ENCODE data around the gene ZNF415. TPM values are rescaled to one million over a fixed set of nuclear protein-coding genes. Genes with fewer than 3 reads are reported as not detected.

Gene ZNF415
- total and polyA plus RNA-seq, 2 donors (not counting 1 experiment from before 2014, with no cell fraction given) = 7.2 to 15.7 TPM

DNA sequence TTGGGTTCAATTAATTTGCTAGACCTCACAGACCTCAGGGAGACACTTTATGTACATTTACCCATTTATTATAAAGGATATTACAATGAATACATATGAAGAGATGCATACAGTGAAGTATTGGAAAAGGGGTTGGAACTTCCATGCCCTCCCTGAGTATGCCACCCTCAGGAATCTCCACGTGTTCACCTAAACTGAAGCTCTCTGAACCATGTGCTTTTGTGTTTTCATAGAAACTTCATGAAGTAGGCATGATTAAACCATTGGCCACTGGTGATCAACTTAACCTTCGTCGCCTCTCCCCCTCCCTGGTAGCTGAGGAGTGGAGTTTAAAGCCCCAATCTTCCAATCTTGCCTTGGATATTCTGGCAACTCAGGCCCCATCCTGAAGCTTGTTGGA, 49.8 kb downstream of the ZNF415 start:
- Histone ChIP-seq H3K27ac (ENCODE audit: insufficient read depth, low read length) (no peak overlapping the region), H3K4me3 (replicated peaks in 1 of 4; ENCODE audit: control extremely low read depth in 1 of 4, insufficient read depth in 1 of 4, low read depth in 3 of 4, low read length in 4 of 4) (no peak overlapping the region), H2AFZ (ENCODE audit: low read length) (no peak overlapping the region), H3K27me3 (ENCODE audit: control insufficient read depth, insufficient read depth, low read length) (no peaks in the 10 kb centered on the region), H3K36me3 (ENCODE audit: control insufficient read depth, insufficient read depth, low read length) (peaks cover 4% of the 10 kb centered on the region), H3K79me2 (ENCODE audit: control insufficient read depth, insufficient read depth, low read length) (no peaks in the 10 kb centered on the region), H3K4me2 (ENCODE audit: extremely low read depth, insufficient read depth, low read length) (no peak overlapping the region), H3K9ac (ENCODE audit: insufficient read depth, low read length) (no peak overlapping the region), H3K9me3 (ENCODE audit: control insufficient read depth, insufficient read depth, low read depth, low read length) (no peaks in the 10 kb centered on the region), H4K20me1 (ENCODE audit: control insufficient read depth, extremely low read depth, insufficient read depth, low read length) (no peaks in the 10 kb centered on the region), H3K4me1 (ENCODE audit: control insufficient read depth, extremely low read depth, insufficient read depth, low read length) (no peaks in the 10 kb centered on the region)
- no peak for DNase-seq (ENCODE audit: low read depth in 2 of 2)
- TF ChIP-seq, protein P1, sequence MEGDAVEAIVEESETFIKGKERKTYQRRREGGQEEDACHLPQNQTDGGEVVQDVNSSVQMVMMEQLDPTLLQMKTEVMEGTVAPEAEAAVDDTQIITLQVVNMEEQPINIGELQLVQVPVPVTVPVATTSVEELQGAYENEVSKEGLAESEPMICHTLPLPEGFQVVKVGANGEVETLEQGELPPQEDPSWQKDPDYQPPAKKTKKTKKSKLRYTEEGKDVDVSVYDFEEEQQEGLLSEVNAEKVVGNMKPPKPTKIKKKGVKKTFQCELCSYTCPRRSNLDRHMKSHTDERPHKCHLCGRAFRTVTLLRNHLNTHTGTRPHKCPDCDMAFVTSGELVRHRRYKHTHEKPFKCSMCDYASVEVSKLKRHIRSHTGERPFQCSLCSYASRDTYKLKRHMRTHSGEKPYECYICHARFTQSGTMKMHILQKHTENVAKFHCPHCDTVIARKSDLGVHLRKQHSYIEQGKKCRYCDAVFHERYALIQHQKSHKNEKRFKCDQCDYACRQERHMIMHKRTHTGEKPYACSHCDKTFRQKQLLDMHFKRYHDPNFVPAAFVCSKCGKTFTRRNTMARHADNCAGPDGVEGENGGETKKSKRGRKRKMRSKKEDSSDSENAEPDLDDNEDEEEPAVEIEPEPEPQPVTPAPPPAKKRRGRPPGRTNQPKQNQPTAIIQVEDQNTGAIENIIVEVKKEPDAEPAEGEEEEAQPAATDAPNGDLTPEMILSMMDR (conservative IDR thresholded peaks at IDR 0.05 in 1 of 2, IDR thresholded peaks at IDR 0.05 in 1 of 2; ENCODE audit: low read depth in 1 of 2, low read length in 2 of 2) = no peak

DNA sequence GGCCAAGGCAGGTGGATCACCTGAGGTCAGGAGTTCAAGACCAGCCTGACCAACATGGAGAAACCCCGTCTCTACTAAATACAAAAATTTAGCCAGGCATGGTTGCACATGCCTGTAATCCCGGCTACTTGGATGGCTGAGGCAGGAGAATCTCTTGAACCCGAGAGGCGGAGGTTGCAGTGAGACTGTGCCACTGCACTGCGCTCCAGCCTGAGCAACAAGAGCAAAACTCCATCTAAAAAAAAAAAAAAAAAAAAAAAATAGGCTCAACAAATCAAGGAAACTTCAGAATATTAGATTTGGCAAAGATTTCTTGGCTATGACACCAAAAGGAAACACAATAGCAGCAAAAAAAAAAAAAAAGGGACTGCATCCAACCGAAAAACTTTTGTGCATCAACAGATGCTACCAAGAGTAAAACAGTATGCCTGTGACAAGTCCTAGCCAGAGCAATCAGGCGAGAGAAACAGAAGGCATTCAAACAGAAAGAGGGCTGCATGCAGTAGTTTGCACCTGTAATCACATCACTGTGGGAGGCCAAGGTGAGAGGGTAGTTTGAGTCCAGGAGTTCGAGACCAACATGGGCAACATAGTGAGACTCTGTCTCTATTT, 53.3 kb downstream of the ZNF415 start:
- DNase-seq (ENCODE audit: low read depth in 2 of 2) = no peak
- Histone ChIP-seq H2AFZ (ENCODE audit: low read length) (no peak overlapping the region), H3K27ac (ENCODE audit: insufficient read depth, low read length) (no peak overlapping the region), H4K20me1 (ENCODE audit: control insufficient read depth, extremely low read depth, insufficient read depth, low read length) (no peaks in the 10 kb centered on the region), H3K4me2 (ENCODE audit: extremely low read depth, insufficient read depth, low read length) (no peak overlapping the region), H3K9me3 (ENCODE audit: control insufficient read depth, insufficient read depth, low read depth, low read length) (no peaks in the 10 kb centered on the region), H3K9ac (ENCODE audit: insufficient read depth, low read length) (no peak overlapping the region), H3K36me3 (ENCODE audit: control insufficient read depth, insufficient read depth, low read length) (no peaks in the 10 kb centered on the region), H3K79me2 (ENCODE audit: control insufficient read depth, insufficient read depth, low read length) (no peaks in the 10 kb centered on the region), H3K4me3 (replicated peaks in 1 of 4; ENCODE audit: control extremely low read depth in 1 of 4, insufficient read depth in 1 of 4, low read depth in 3 of 4, low read length in 4 of 4) (no peak overlapping the region), H3K27me3 (ENCODE audit: control insufficient read depth, insufficient read depth, low read length) (no peaks in the 10 kb centered on the region), H3K4me1 (ENCODE audit: control insufficient read depth, extremely low read depth, insufficient read depth, low read length) (no peaks in the 10 kb centered on the region)
- TF ChIP-seq, protein P1 (conservative IDR thresholded peaks at IDR 0.05 in 1 of 2, IDR thresholded peaks at IDR 0.05 in 1 of 2; ENCODE audit: low read depth in 1 of 2, low read length in 2 of 2) = no peak
- no peak for TF ChIP-seq EZH2 (IDR thresholded peaks at IDR 0.05; ENCODE audit: low read length, missing control alignments)

DNA sequence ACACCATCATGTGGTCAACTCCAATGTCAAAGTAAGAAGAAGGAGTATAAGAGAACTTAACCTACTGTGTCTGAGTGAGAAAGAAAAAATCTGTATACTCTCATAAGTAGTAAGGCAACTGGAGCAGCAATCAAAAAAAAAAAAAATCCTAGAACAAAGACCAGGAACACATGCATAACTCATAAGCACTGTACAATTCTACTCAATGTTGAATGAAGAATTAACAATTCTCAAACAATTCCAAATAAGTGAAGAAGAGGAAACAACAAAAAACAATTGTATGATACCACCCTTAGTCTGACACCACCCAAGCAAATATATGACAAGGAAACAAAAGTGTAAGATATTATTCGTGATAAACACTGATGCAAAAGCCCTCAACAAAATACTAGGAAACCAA, 54.0 kb downstream of the ZNF415 start:
- Histone ChIP-seq H3K27me3 (ENCODE audit: control insufficient read depth, insufficient read depth, low read length) (no peaks in the 10 kb centered on the region), H3K4me1 (ENCODE audit: control insufficient read depth, extremely low read depth, insufficient read depth, low read length) (no peaks in the 10 kb centered on the region), H3K27ac (ENCODE audit: insufficient read depth, low read length) (no peak overlapping the region), H3K79me2 (ENCODE audit: control insufficient read depth, insufficient read depth, low read length) (no peaks in the 10 kb centered on the region), H3K36me3 (ENCODE audit: control insufficient read depth, insufficient read depth, low read length) (peaks cover 3% of the 10 kb centered on the region), H3K4me2 (ENCODE audit: extremely low read depth, insufficient read depth, low read length) (no peak overlapping the region), H3K9ac (ENCODE audit: insufficient read depth, low read length) (no peak overlapping the region), H3K4me3 (replicated peaks in 1 of 4; ENCODE audit: control extremely low read depth in 1 of 4, insufficient read depth in 1 of 4, low read depth in 3 of 4, low read length in 4 of 4) (no peak overlapping the region), H3K9me3 (ENCODE audit: control insufficient read depth, insufficient read depth, low read depth, low read length) (no peaks in the 10 kb centered on the region), H4K20me1 (ENCODE audit: control insufficient read depth, extremely low read depth, insufficient read depth, low read length) (no peaks in the 10 kb centered on the region), H2AFZ (ENCODE audit: low read length) (no peak overlapping the region)
- DNase-seq (ENCODE audit: low read depth in 2 of 2) = no peak
- TF ChIP-seq, protein P1 (conservative IDR thresholded peaks at IDR 0.05 in 1 of 2, IDR thresholded peaks at IDR 0.05 in 1 of 2; ENCODE audit: low read depth in 1 of 2, low read length in 2 of 2) = no peak
- TF ChIP-seq EZH2 (IDR thresholded peaks at IDR 0.05; ENCODE audit: low read length, missing control alignments) = no peak
